ENCODE measurements around the gene SH3RF3. TPM values are rescaled to one million over a fixed set of nuclear protein-coding genes. Genes with fewer than 3 reads are reported as not detected.

SH3RF3 gene
- total RNA-seq, 2 donors from 2014 or later = 1.3 to 2.5 TPM

- intact Hi-C loops (cut with DNase I) = no loop called here
- no peaks in the 10 kb centered on the region for H3K36me3 ChIP-seq
- no peak for DNase-seq
- no peaks in the 10 kb centered on the region for H3K9me3 ChIP-seq
- H3K4me3 ChIP-seq = no peak overlapping the region
- no peak overlapping the region for H3K27ac ChIP-seq
- H3K4me1 ChIP-seq = no peaks in the 10 kb centered on the region
- H3K9ac ChIP-seq (ENCODE audit: low read depth in 2 of 2, low read length in 2 of 2) = no peak overlapping the region
- TF ChIP-seq CTCF (IDR thresholded peaks at IDR 0.05) = no peak
- no peaks in the 10 kb centered on the region for H3K27me3 ChIP-seq
Measured at GRCh38 chr2:109325570-109325969, 196.6 kb downstream of the SH3RF3 start.

GRCh38 chr2:109326306-109326705 lies 197.3 kb downstream of the SH3RF3 start:
- intact Hi-C loops (cut with DNase I) = no loop called here
- no peak overlapping the region for H3K9ac ChIP-seq (ENCODE audit: low read depth in 2 of 2, low read length in 2 of 2)
- no peaks in the 10 kb centered on the region for H3K4me1 ChIP-seq
- no peaks in the 10 kb centered on the region for H3K36me3 ChIP-seq
- H3K27me3 ChIP-seq = no peaks in the 10 kb centered on the region
- no peak for TF ChIP-seq CTCF (IDR thresholded peaks at IDR 0.05)
- H3K9me3 ChIP-seq = no peaks in the 10 kb centered on the region
- no peak overlapping the region for H3K4me3 ChIP-seq
- DNase-seq = no peak
- no peak overlapping the region for H3K27ac ChIP-seq

GRCh38 chr2:109330056-109330455 lies 201.1 kb downstream of the SH3RF3 start:
- Histone ChIP-seq H3K27ac (no peak overlapping the region), H3K27me3 (no peaks in the 10 kb centered on the region), H3K4me1 (no peaks in the 10 kb centered on the region), H3K36me3 (no peaks in the 10 kb centered on the region), H3K9ac (ENCODE audit: low read depth in 2 of 2, low read length in 2 of 2) (no peak overlapping the region), H3K4me3 (no peak overlapping the region), H3K9me3 (no peaks in the 10 kb centered on the region)
- intact Hi-C loops (cut with DNase I) = no loop called here
- DNase-seq = no peak
- no peak for TF ChIP-seq CTCF (IDR thresholded peaks at IDR 0.05)

GRCh38 chr2:109331081-109331480 lies 202.1 kb downstream of the SH3RF3 start:
- H3K4me1 ChIP-seq = no peaks in the 10 kb centered on the region
- no peak for TF ChIP-seq CTCF (IDR thresholded peaks at IDR 0.05)
- H3K36me3 ChIP-seq = no peaks in the 10 kb centered on the region
- no peaks in the 10 kb centered on the region for H3K9me3 ChIP-seq
- peak overlapping the region in 1 of 2 donors; percentile 5 for H3K9ac ChIP-seq (ENCODE audit: low read depth in 2 of 2, low read length in 2 of 2)
- no peak overlapping the region for H3K27ac ChIP-seq
- H3K4me3 ChIP-seq = no peak overlapping the region
- no peak for DNase-seq
- H3K27me3 ChIP-seq = no peaks in the 10 kb centered on the region
- intact Hi-C loops (cut with DNase I) = no loop called here

GRCh38 chr2:109331896-109332848 lies 203.2 kb downstream of the SH3RF3 start:
- DNase-seq = peak; percentile 45
- TF ChIP-seq CTCF (IDR thresholded peaks at IDR 0.05) = no peak
- intact Hi-C loops (cut with DNase I) = no loop called here
- Histone ChIP-seq H3K36me3 (no peaks in the 10 kb centered on the region), H3K9ac (ENCODE audit: low read depth in 2 of 2, low read length in 2 of 2) (peak overlapping the region in 1 of 2 donors; percentile 45), H3K27me3 (no peaks in the 10 kb centered on the region), H3K27ac (peak overlapping the region; percentile 18), H3K9me3 (no peaks in the 10 kb centered on the region), H3K4me3 (no peak overlapping the region), H3K4me1 (no peaks in the 10 kb centered on the region)
